NOMO-1 (cell line): ENCODE data around the gene NFIA.
"Not testable (repeated sequence)": the region's sequence is repeated elsewhere in the genome, so short reads cannot be mapped to it uniquely, and the experiment has no call there.

ENCODE experiments used
- DNase-seq, 2 experiments: peaks; one replicate each; lab custom pipeline; 2025; ENCODE audit not compliant: unreplicated experiment in 2 of 2; lab: John Stamatoyannopoulos, UW

Gene NFIA

DNA sequence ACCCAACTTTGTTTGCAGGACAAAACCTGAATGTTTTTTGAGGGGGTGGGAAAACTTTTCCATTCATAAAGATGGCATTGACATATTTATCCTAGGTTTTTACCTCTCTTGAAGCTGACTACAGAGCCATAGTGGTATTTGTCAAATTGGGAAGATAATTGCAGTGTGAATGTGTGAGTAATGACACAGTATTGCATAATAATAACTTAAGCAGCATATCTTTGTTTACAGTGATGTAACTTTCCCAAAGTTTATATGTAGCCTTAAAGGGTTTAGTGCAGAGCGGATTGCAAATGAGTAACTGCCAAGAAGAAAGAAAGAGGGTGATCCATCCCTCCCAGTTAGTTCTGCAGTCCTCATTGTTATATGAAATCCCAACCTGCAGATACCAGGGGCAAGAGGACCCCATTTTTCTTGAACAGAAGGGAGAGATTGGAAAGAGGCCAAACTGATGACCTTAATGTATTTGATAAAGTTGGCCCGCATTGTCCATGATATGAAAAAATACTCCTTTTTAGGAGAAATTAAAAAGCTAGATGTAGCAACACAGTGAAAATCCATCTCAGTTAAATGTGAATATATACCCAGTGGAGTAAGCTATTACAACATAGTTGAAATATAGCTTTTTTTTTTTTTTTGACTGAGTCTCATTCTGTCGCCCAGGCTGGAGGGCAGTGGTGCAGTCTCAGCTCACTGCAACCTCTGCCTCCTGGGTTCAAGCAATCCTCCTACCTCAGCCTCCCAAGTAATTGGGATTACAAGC is 23.7 kb upstream of the NFIA start:
- peak in 1 of 2 experiments; percentile 71 for DNase-seq

DNA sequence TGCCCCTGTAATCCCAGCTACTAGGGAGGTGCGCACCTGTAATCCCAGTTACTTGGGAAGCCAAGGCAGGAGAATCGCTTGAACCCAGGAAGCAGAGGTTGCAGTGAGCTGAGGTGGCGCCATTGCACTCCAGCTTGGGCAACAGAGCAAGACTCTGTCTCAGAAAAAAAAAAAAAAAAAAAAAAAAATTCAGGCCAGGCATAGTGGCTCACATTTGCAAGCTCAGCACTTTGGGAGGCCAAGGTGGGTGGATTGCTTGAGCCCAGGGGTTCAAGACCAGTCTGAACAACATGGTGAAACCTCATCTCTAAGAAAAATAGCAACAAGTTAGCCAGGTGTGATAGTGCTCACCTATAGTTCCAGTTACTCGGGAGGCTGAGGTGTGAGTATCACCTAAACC is 20.8 kb upstream of the NFIA start:
- not testable (repeated sequence) for DNase-seq

DNA sequence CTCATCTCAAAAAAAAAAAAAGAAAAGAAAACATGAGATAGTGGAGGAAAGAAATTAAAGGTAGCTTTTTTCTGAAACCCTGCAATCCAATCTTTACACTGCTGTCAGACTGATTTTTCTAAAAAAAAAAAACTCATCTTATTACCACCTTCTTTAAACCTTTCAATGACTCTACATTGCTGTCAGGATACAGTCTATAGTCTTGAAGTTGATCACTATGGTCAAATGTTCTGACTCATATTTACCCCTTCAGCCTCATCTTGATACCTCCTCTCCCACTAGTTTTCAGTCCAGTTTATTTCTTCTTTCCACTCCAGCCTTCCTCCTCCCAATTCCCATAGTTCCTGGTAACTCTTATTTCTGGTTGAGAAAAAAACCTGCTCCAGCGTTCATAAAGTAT is 17.7 kb upstream of the NFIA start:
- no peak for DNase-seq

DNA sequence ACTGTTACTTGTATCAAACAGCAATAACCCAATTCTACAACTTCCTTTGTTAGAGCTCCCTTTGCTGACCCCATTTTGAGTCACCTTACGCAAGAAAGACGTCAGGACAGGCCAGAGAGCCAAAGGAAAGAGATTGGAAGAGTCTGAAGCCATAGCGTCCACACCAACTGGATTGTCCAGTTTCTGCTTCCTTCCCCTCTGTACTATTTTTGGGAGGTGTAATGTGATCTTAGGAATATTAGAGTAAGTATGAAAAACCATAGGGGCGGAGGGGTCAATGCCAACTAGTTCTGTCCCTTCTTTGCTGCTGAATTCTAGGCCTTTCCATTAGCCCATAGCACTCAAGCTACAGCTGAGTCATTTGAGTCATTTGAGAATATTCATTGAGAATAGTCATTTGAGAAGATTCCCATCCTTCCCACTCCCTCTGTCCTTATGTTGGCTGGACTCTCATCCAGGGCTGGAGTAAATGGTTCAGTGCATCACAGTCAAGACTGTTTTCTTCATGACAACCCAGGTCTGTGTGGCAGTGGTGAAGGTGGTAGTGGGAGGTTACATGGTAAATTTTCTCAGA is 14.8 kb upstream of the NFIA start:
- DNase-seq, result no peak

DNA sequence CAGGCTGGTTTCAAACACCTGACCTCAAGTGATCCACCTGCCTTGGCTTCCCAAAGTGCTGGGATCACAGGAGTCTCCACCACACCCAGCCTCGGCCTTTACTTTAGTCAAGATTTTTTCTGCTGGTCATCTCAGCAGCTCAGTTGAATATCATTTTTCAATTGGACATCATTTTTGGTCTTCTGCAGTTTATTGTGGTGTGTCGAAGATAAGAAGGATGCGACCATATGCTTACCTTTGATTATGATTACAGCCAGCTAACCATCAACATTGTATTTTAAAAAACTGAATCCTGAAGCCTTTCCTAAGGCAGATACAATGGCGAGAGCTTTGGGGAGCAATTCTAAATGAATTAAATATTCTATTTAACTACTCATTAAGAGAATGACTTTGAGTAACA is 12.3 kb upstream of the NFIA start:
- DNase-seq, result no peak

DNA sequence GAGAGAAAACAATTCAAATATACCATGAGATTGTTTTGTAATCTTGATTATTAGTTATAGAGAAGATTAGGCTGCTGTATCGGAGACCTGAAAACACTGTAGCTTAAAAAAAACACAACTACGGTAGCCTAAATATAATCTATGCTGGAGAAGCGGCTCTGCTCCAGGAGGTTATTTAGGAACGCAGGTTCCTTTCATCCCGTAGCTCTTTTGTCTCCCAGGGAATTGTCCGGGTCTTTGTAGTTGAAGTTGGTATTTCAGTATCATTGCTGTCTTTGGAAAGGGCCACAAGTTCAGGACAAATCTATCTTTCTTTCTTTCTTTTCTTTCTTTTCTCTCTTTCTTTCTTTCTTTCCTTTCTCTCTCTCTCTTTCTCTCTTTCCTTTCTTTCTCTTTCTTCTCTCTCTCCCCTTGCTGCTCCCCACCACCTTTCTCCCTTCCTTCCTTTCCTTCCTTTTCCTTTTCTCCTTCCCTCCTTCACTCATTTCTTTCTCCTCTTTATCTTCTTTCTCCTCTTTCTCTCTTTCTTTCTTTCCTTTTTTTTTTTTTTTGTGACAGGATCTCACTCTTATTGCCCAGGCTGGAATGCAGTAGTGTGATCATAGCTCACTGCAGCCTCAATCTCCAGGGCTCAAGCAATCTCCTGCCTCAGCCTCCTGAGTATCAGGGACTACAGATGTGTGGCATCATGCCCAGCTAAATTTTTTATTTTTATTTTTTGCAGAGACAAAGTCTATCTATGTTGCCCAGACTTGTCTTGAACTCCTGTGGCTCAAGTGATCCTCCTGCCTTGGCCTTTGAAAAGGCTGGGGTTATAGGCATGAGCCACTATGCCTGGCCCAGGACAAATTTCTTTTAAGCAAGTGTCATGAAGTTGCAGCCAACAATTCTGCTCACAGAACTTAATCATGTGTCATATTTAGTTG is 10.9 kb upstream of the NFIA start:
- no peak for DNase-seq

- no peak for DNase-seq
These were observed 8.5 kb upstream of the NFIA start for GRCh38 chr1:61073871-61074270.

- not testable (repeated sequence) for DNase-seq
These were observed 6.5 kb upstream of the NFIA start for GRCh38 chr1:61075833-61076232.

- DNase-seq, result peak; percentile 98 to 99
These were observed 5.4 kb upstream of the NFIA start for GRCh38 chr1:61076728-61077675.

- peak; percentile 94 to 98 for DNase-seq
These were observed 4.5 kb upstream of the NFIA start for GRCh38 chr1:61077676-61078541.

DNA sequence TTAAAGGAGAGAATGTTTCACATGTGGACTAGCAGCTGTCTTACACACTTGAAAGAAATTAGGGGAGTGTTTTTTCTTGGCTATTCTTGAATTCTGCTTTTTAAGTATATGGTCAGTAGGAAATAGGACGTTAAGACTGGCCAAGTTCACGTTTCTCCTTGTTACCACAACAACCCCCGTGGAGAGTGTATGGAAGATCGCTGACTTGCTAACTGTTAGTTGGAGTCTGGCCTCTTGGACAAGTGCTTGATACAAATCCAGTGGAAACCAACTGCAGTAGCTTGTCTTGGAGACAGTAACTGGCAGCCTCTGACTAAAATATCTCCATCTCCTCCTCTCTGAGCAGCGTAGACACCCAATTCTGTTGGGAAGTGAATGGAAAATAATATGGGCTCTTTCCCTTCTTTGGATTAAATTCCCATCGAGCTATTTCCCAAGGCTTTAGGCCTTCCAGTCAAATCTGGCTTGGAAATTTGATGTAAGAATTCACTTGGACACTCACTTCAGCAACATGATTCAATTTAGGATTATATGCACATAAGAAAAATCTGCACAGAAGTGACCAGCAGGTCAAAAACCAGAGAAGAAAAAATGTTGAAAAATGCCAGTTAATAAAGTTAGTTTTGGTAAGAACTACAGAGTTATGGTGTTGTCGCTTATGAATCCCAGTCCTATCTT is 3.6 kb upstream of the NFIA start:
- no peak for DNase-seq

DNA sequence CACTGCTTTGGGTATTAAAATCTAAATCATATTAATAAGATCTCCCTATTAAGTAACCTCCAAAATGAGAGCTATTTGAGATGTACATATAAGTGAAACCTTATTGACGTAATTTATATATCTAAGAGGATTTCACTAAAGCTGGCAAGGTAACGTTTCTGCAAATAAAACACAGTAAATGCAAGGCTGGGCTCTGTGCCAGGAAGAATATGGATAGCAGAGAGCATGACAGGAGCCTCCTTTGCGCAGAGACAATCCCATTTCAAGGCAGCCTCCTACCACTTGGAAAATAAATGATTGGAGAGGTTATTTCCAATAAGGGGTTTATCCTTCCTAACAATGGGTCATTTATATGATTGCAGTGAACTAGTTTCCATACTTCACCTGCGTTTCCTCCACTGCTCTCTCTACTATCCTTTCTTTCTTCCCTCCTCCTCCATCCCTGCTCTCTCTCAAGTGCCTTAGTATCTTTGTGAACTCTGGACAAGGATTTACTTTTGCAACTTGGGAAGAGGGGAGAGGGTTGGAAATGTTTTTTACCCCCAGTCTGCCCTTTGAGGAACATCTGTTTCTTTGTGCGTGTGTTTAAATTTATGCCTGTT is 3.0 kb upstream of the NFIA start:
- DNase-seq, result no peak

DNA sequence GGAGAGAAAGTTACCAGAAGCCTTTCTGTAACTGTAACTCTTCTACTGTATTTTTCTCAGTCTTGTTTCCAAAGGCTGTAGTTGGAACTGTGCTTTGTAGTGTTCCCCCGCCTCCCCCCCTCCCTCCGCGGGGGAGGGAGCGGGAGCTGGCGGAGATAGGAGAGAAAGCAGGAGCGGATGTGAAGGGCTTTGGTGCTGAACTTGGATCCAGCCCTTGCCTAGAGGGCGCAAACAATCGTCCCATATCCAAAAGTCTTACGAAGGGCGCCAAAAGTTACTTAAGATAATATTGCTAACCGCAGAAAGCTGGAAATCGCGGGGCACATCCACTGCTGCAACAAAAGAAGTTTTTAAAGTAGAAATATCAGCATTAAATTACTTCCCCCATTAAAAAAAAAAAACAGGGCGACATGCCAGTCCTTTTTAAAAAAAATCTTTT is 2.4 kb upstream of the NFIA start:
- DNase-seq, result peak in 1 of 2 experiments; percentile 13

GRCh38 chr1:61080413-61081143 is 1.8 kb upstream of the NFIA start:
- DNase-seq, result no peak

GRCh38 chr1:61081144-61081685 is 1.1 kb upstream of the NFIA start:
- no peak for DNase-seq

DNA sequence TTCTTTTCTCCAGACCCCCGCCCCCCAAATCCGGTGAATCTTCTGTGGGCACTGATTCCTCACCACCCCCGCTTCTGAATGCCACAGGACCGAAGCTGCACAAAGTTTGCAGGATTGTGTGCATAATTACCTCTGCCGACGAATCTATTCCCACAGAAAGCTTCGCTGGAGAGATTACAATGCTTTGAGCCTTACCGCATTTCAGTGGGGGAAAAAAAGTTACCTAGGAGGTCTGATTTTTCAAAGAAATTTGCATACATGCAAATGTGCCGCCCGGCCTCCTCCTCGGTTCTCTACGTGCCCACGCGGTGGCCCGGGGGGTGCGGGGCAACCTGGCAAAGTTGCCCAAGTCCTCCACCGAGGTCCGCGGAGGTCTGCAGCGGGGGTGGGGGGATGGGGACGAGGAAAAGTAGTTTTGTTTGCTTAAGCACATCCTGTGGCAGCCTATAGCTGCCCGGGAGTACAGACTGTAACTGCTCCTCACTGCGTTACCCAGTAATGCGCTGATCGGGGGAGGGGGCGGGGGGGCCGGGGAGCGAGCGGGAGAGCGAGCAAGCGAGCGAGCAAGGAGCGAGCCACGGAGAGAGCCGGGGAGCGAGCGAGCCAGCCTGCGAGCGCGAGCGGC is 563 bp upstream of the NFIA start:
- DNase-seq, result no peak
